Esophagus muscularis mucosa (tissue), 3 donors: Measurements from ENCODE around the gene TPO.

Experiments
- POLR2A ChIP-seq: fragments of 450-650 bp; IDR thresholded peaks from one replicate; pipeline ENCODE4 v1.6.1; 2017; ENCODE audit warnings: antibody characterized with exemption, moderate library complexity, mild to moderate bottlenecking, low read depth
- TF ChIP-seq, protein P1 (sequence below), 3 experiments: fragments of 200-600 bp in 2 of 3; fragments of 450-650 bp in 1 of 3; sonication (generic) in 2 of 3; IDR thresholded peaks; one replicate each; pipeline ENCODE4 v1.5.1; 2017 to 2019; ENCODE audit warnings: antibody characterized with exemption in 3 of 3, mild to moderate bottlenecking in 2 of 3, moderate library complexity in 1 of 3

GRCh38 chr2:1448009-1448408 lies 34.7 kb downstream of the TPO start:
- TF ChIP-seq POLR2A: no peak
- TF ChIP-seq, protein P1, sequence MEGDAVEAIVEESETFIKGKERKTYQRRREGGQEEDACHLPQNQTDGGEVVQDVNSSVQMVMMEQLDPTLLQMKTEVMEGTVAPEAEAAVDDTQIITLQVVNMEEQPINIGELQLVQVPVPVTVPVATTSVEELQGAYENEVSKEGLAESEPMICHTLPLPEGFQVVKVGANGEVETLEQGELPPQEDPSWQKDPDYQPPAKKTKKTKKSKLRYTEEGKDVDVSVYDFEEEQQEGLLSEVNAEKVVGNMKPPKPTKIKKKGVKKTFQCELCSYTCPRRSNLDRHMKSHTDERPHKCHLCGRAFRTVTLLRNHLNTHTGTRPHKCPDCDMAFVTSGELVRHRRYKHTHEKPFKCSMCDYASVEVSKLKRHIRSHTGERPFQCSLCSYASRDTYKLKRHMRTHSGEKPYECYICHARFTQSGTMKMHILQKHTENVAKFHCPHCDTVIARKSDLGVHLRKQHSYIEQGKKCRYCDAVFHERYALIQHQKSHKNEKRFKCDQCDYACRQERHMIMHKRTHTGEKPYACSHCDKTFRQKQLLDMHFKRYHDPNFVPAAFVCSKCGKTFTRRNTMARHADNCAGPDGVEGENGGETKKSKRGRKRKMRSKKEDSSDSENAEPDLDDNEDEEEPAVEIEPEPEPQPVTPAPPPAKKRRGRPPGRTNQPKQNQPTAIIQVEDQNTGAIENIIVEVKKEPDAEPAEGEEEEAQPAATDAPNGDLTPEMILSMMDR (IDR thresholded peaks at IDR 0.05): no peak
